ENCODE data around the gene PHLPP1.

GRCh38 chr18:62749389-62749788 is 34.0 kb downstream of the PHLPP1 start:
- TF ChIP-seq CTCF (conservative IDR thresholded peaks at IDR 0.05; ENCODE audit: low read depth, low read length) (no peak), EZH2 (IDR thresholded peaks at IDR 0.05; ENCODE audit: borderline replicate concordance, low read depth, low read length, poor library complexity, severe bottlenecking) (no peak)
